ENCODE data around the gene SCD5.

DNA sequence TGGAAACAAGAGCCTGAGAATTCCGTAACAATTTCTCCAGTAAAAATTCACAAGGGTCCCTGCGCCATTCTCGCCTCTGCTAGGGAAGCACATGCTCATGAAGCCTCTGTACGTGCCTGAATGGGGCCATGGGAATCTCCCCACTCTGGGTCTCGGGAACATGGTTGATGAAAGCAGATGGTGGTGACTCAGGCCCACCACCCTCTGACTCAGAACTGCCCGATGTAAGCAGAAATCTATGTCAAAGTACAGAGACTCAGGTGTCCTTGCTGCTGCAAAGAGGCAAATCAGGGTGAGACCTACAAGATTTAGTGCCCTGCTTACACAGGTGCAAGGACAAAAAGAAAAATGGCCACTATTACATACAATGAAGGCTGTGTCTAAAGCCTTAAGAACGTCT lies 65.0 kb downstream of the SCD5 start:
- TF ChIP-seq, protein P1, sequence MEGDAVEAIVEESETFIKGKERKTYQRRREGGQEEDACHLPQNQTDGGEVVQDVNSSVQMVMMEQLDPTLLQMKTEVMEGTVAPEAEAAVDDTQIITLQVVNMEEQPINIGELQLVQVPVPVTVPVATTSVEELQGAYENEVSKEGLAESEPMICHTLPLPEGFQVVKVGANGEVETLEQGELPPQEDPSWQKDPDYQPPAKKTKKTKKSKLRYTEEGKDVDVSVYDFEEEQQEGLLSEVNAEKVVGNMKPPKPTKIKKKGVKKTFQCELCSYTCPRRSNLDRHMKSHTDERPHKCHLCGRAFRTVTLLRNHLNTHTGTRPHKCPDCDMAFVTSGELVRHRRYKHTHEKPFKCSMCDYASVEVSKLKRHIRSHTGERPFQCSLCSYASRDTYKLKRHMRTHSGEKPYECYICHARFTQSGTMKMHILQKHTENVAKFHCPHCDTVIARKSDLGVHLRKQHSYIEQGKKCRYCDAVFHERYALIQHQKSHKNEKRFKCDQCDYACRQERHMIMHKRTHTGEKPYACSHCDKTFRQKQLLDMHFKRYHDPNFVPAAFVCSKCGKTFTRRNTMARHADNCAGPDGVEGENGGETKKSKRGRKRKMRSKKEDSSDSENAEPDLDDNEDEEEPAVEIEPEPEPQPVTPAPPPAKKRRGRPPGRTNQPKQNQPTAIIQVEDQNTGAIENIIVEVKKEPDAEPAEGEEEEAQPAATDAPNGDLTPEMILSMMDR (IDR thresholded peaks at IDR 0.05; ENCODE audit: extremely low read depth in 1 of 2, insufficient read depth in 1 of 2, low read depth in 1 of 2, low read length in 2 of 2): no peak
- no peak for TF ChIP-seq EZH2 (IDR thresholded peaks at IDR 0.05; ENCODE audit: borderline replicate concordance, low read depth, low read length, severe bottlenecking)

All from endothelial cell of umbilical vein (primary cell).